Fibroblast of lung (primary cell): ENCODE results near the gene PKHD1. TPM values are rescaled to one million over a fixed set of nuclear protein-coding genes. Genes with fewer than 3 reads are reported as not detected.

Experiments
- DNase-seq, 2 donors: peaks; one replicate each; pipeline versions ENCODE4 v3.0.0 to v3.0.0-alpha.2; 2010; ENCODE audit warnings: low read depth in 2 of 2
- H2AFZ ChIP-seq: 2 replicates; pipeline ENCODE4 v1.5.1; 2012; ENCODE audit warnings: low read length, control low read depth, inconsistent platforms
- H3K27ac ChIP-seq: 2 replicates; pipeline ENCODE4 v1.5.1; 2011; ENCODE audit warnings: low read length, control low read depth; ENCODE audit not compliant: insufficient read depth
- H3K27me3 ChIP-seq: 2 replicates; pipeline ENCODE4 v1.5.1; 2011; ENCODE audit warnings: mild to moderate bottlenecking, low read length; ENCODE audit not compliant: control insufficient read depth, insufficient read depth
- H3K36me3 ChIP-seq: 2 replicates; pipeline ENCODE4 v1.5.1; 2011; ENCODE audit warnings: low read length; ENCODE audit not compliant: control insufficient read depth, insufficient read depth
- H3K4me1 ChIP-seq: 2 replicates; pipeline ENCODE4 v1.5.1; 2011; ENCODE audit warnings: low read length; ENCODE audit not compliant: control insufficient read depth, insufficient read depth; ENCODE audit errors: extremely low read depth
- H3K4me2 ChIP-seq: 2 replicates; pipeline ENCODE4 v1.5.1; 2011; ENCODE audit warnings: low read length, control low read depth; ENCODE audit not compliant: insufficient read depth; ENCODE audit errors: extremely low read depth
- H3K4me3 ChIP-seq, 4 experiments: fragments of 200-600 bp in 1 of 4; sonication (generic) in 1 of 4; replicated peaks in 1 of 4; 2 replicates each; pipeline ENCODE4 v1.5.1; 2011 to 2016; ENCODE audit warnings: low read length in 4 of 4, low read depth in 3 of 4, mild to moderate bottlenecking in 3 of 4, control low read depth in 2 of 4, inconsistent platforms in 1 of 4, mixed read lengths in 1 of 4; ENCODE audit not compliant: insufficient read depth in 1 of 4; ENCODE audit errors: control extremely low read depth in 1 of 4
- H3K79me2 ChIP-seq: 2 replicates; pipeline ENCODE4 v1.5.1; 2012; ENCODE audit warnings: mild to moderate bottlenecking, low read length, inconsistent platforms; ENCODE audit not compliant: control insufficient read depth, insufficient read depth
- H3K9ac ChIP-seq: 2 replicates; pipeline ENCODE4 v1.5.1; 2011; ENCODE audit warnings: mild to moderate bottlenecking, low read length, control low read depth; ENCODE audit not compliant: insufficient read depth
- H3K9me3 ChIP-seq: 2 replicates; pipeline ENCODE4 v1.5.1; 2012; ENCODE audit warnings: low read depth, low read length; ENCODE audit not compliant: control insufficient read depth, insufficient read depth
- H4K20me1 ChIP-seq: 2 replicates; pipeline ENCODE4 v1.5.1; 2011; ENCODE audit warnings: low read length; ENCODE audit not compliant: control insufficient read depth, insufficient read depth; ENCODE audit errors: extremely low read depth
- EZH2 ChIP-seq: IDR thresholded peaks from 2 replicates; pipeline ENCODE4 v1.5.1; 2012; ENCODE audit warnings: low read length, control low read depth, mild to moderate bottlenecking; ENCODE audit errors: missing control alignments
- polyA plus RNA-seq, 2 donors: library from polyadenylated mRNA; depleted of rRNA in 1 of 2; stranded (reverse) in 1 of 2; unstranded in 1 of 2; fragments of >200 nt; gene quantifications; 2 replicates each; pipeline ENCODE4 v1.2.1, GENCODE V29; 2011 to 2012; ENCODE audit warnings: missing spikeins in 1 of 2
- total RNA-seq: library from RNA; depleted of rRNA; stranded (reverse); fragments of >200 nt; gene quantifications from 2 replicates; pipeline ENCODE4 v1.2.1, GENCODE V29; 2014
- TF ChIP-seq, protein P1 (sequence below), 2 donors: IDR thresholded peaks in 1 of 2; conservative IDR thresholded peaks in 1 of 2; 1 replicate in 1 of 2; 2 replicates in 1 of 2; pipeline ENCODE4 v1.5.1; 2011 to 2012; ENCODE audit warnings: low read length in 2 of 2, control low read depth in 1 of 2, inconsistent platforms in 1 of 2, low read depth in 1 of 2, mild to moderate bottlenecking in 1 of 2

Gene PKHD1
- total and polyA plus RNA-seq, 2 donors (not counting 1 experiment from before 2014, with no cell fraction given), result not detected

DNA sequence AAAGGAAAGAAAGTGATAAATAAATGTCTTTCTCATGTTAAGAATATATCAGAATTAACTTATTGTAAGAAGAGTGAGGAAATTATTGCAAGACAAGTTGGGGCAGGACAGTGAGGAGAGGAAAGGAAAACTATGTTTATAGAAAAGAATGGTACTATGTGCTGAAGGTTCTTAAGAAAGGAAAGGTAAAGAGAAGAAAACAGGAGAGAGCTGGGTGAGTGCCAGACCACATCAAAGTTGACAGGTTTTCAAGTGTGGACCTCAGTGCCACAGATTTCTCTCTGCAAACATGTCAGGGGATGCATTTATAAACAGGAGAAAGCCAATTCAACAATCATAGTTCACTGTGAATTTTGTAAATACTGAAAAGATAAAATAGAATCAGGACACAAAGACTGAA, 439.2 kb downstream of the PKHD1 start:
- Histone ChIP-seq H3K4me3 (no peak overlapping the region), H3K9ac (no peak overlapping the region)

DNA sequence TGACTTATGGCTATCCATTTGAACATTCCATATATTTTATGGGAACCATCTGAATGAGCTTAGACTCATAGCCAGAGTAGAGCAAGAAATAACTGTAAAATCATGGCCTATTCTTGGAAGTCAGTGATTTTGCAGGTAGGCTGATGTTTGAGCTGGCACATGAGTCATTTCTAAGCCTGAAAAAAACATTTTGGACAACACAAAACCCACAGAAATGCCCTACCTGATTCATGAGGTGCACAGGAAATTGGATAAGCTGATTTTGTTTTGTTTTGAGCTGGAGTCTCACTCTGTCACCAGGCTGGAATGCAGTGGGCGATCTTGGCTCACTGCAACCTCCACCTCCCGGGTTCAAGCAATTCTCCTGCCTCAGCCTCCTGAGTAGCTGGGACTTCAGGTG, 443.0 kb downstream of the PKHD1 start:
- no peak for TF ChIP-seq EZH2
- TF ChIP-seq, protein P1, sequence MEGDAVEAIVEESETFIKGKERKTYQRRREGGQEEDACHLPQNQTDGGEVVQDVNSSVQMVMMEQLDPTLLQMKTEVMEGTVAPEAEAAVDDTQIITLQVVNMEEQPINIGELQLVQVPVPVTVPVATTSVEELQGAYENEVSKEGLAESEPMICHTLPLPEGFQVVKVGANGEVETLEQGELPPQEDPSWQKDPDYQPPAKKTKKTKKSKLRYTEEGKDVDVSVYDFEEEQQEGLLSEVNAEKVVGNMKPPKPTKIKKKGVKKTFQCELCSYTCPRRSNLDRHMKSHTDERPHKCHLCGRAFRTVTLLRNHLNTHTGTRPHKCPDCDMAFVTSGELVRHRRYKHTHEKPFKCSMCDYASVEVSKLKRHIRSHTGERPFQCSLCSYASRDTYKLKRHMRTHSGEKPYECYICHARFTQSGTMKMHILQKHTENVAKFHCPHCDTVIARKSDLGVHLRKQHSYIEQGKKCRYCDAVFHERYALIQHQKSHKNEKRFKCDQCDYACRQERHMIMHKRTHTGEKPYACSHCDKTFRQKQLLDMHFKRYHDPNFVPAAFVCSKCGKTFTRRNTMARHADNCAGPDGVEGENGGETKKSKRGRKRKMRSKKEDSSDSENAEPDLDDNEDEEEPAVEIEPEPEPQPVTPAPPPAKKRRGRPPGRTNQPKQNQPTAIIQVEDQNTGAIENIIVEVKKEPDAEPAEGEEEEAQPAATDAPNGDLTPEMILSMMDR (conservative IDR thresholded peaks at IDR 0.05 in 1 of 2, IDR thresholded peaks at IDR 0.05 in 1 of 2; ENCODE audit: low read depth in 1 of 2, low read length in 2 of 2), result no peak
- no peak overlapping the region for H3K4me2 ChIP-seq
- peak in 1 of 2 donors; percentile 1 for DNase-seq

More for the DNA sequence above, 439.2 kb downstream of the PKHD1 start:
- no peaks in the 10 kb centered on the region for H3K27me3 ChIP-seq
- no peak overlapping the region for H3K27ac ChIP-seq
- TF ChIP-seq, protein P1 (conservative IDR thresholded peaks at IDR 0.05 in 1 of 2, IDR thresholded peaks at IDR 0.05 in 1 of 2; ENCODE audit: low read depth in 1 of 2, low read length in 2 of 2), result no peak
- TF ChIP-seq EZH2, result no peak
- no peaks in the 10 kb centered on the region for H3K79me2 ChIP-seq
- H3K9me3 ChIP-seq, result no peaks in the 10 kb centered on the region
- DNase-seq, result no peak
- H2AFZ ChIP-seq, result no peak overlapping the region
- H3K36me3 ChIP-seq, result no peaks in the 10 kb centered on the region
- H4K20me1 ChIP-seq, result no peaks in the 10 kb centered on the region
- no peak overlapping the region for H3K4me2 ChIP-seq
- H3K4me1 ChIP-seq, result no peaks in the 10 kb centered on the region

GRCh38 chr6:51640021-51640420, 447.4 kb downstream of the PKHD1 start:
- Histone ChIP-seq H3K9ac (no peak overlapping the region), H2AFZ (no peak overlapping the region), H3K27me3 (no peaks in the 10 kb centered on the region), H3K36me3 (no peaks in the 10 kb centered on the region), H3K4me2 (no peak overlapping the region), H4K20me1 (no peaks in the 10 kb centered on the region), H3K27ac (no peak overlapping the region), H3K4me3 (no peak overlapping the region), H3K4me1 (no peaks in the 10 kb centered on the region), H3K79me2 (no peaks in the 10 kb centered on the region), H3K9me3 (no peaks in the 10 kb centered on the region)
- no peak for TF ChIP-seq EZH2
- no peak for DNase-seq

More for the DNA sequence above, 443.0 kb downstream of the PKHD1 start:
- no peaks in the 10 kb centered on the region for H3K9me3 ChIP-seq
- H3K9ac ChIP-seq, result no peak overlapping the region
- no peak overlapping the region for H3K4me3 ChIP-seq
- H3K27ac ChIP-seq, result no peak overlapping the region
- no peaks in the 10 kb centered on the region for H3K79me2 ChIP-seq
- H2AFZ ChIP-seq, result no peak overlapping the region
- H3K4me1 ChIP-seq, result no peaks in the 10 kb centered on the region
- no peaks in the 10 kb centered on the region for H4K20me1 ChIP-seq
- H3K36me3 ChIP-seq, result no peaks in the 10 kb centered on the region
- no peaks in the 10 kb centered on the region for H3K27me3 ChIP-seq
